Ammon's horn (tissue), 1 donor: ENCODE results near the gene BCL7B.
"Not testable (repeated sequence)": the region's sequence is repeated elsewhere in the genome, so short reads cannot be mapped to it uniquely, and the experiment has no call there.

Experiments used
- DNase-seq: peaks from one replicate; pipeline ENCODE4 v3.0.0-alpha.2; 2016; ENCODE audit warnings: low spot score

BCL7B gene

GRCh38 chr7:73572767-73573186, 15.3 kb upstream of the BCL7B start:
- DNase-seq: no peak

DNA sequence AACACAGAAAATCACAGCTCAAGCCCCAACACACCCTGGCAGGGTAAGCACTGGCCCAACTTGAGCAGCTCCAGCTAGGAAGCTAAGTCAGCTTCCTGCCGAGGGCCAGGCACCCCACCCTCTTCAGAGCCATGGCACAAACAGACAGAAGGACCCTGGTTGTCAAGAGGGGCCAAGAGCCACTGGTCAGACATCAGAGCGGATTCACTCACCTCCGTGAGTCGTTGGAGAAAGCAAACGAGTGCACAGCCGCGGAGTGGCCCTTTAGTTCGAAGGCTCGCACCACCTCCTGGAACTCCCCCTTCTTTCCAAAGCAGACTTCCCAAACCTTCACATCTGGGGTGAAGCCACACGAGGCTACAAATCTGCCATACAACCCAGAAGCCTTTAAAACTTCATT, 13.5 kb upstream of the BCL7B start:
- no peak for DNase-seq

DNA sequence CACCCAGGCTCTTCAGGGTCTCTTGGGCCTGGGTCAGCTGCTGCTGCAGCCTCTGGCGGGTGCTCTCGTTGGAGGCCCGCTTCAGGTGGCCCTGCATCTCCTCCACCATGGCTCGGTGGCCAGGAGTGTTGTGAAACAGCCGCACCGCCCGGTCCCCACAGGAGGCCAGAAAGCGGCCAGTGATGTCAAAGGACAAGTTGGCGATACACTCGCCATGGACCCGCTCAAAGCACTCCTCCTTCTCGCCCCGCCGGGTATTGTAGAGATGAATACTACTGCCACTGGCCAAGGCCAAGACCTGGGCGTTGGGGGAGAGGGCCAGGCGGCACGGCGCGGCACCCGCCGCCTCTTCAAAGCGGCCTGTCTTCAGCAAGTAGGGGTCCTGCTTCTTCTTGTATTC, 13.0 kb upstream of the BCL7B start:
- no peak for DNase-seq

DNA sequence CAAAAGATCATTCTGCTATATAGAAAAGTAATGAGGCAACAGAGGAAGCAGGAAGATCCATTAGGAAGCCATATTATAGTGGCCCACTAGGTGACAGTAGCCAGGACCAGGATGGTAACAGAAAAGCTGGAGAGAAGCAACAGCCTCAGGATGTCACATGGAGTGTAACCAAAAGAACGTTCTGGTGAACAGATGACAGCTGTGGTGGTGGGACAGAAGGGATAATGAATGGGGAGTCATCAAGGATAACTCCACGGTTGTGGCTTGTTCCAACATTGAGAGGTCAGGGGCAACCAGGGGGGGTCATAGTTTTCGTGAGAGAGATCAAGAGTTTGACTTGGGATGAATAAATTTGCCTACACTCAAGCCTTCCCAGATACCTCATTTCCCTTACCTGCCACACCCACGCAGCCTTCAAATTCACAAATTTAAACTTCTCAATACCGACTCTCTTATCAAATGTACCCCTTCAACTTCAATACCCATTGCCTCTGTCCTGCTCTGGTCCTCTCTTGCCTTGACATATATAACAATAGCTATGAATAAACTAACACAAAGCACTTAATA, 11.6 kb upstream of the BCL7B start:
- no peak for DNase-seq

DNA sequence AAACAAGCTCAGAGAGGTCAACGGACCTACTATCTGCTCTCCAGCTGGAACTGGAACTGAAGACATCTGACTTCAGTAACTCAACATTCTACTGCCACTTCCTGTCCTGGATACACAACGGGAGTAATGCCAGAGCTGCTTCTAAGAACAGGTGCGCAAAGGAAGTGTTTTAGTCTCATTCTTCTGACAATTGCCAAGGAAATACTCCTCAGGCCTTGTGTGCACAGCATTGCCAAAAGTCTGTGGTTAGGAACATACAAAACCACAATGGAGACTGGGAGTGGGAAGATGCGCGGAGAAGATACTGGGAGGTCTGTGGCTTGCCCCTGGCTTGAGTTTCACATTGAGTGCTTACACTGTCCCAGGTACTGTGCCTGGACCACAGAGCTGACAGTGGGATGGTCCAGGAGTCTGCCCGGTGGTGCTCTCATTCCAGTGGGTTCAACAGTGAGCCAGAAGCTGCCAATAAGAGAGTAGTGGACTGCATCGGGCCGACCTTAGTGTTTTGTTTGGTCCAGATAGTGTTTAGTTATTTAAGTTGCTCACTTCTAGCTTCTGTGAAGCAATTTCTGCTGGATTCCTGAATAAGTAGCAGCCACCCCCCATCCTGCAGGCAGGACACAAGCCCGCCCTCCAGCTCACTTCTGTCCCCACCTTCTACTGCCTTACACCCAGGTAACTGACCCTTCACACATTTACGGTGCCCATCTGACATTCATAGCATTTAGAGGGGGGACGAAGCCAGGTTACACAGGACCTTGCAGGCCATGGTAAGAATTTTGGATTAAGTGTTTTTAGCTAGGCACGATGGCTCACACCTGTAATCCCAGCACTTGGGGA, 10.6 kb upstream of the BCL7B start:
- DNase-seq: no peak

DNA sequence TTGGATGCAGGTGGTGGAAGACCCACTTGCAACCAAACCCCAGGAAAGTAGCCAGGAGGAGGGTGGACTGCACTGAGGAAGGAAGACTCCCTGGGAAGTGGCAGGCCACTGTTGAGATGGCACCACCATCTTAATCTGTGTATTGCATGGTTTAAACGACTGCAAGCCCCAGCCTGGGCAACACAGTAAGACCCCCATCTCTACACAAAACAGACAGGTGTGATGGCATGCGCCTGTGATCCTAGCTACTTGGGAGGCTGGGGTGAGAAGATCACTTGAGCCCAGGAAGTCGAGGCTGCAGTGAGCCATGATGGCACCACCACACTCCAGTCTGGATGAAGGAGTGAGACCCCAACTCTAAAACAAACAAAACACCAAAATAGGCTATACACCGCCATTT, 9.7 kb upstream of the BCL7B start:
- DNase-seq: no peak

DNA sequence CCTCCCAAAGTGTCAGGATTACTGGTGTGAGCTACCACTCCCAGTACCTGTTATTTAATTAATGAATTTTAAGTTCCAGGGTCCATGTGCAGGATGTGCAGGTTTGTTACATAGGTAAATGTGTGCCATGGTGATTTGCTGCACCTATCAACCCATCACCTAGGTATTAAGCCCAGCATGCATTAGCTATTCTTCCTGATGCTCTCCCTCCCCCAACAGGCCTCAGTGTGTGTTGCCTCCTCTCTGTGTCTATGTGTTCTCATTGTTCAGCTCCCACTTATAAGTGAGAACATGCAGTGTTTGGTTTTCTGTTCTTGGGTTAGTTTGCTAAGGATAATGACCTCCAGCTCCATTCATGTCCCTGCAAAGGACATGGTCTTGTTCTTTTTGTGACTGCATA, 8.9 kb upstream of the BCL7B start:
- DNase-seq: not testable (repeated sequence)

DNA sequence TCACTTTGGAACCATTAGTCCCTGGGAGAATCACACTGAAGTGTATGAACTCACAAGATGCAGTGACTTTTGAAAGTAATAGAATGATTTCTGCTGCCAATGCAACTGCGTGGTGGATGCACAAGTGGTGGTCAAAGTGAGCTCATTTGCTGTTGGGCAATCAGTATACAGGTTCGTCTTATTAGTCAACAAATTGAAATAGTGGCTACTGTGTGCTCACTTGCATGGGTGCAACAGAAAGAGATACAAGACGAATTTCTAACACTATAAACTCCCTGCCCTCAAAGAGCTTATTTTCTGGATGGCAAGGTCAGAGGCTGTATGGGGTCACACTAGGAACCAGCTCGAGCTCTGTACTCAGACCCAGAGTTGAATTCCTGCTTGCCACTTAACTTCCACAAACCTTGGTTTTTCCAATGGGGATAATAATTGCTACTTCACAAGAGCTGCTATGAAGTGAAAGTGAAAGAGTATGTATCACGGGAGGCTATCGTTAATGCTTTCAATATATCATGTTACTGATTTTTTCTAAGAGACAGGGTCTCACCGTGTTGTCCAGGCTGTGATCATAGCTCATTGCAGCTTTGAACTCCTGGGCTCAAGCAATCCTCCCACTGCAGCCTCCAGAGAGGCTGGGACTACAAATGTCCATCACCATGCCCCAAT, 8.3 kb upstream of the BCL7B start:
- DNase-seq: no peak

DNA sequence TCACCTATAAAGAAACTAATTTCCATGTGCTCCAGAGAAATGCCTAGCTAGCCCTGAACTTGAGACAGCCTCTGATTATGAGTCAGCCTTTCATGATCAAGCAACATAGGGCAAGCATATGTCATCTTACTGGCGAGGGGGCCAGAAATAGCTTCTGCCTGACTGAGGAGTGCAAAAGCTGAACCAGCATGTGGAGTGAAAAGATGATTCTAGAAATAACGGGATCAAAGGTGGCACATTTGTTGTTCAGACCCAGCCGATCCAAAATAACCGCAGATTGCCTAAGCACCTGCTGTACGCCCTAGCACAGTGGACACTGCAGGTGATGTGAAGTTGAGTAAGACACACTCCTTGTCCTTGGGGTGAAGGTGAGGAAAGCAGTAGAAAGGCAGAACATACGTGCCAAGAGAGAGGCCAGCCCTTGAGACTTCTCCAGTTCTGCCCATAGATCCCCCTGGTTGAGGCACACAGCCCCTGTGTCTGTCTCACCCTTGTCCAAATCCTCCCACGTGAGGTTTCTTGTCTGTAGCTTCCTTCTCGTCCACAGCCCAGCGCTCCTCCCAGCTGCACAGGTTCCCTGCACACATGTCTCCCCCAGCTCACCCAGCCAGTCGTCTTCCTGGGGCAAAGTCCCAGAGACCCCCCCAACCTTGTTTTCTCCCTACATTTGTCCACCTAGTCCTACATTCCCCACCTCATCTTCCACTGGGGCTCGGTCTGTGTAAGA, 2.8 kb upstream of the BCL7B start:
- DNase-seq: peak; percentile 48

- DNase-seq: peak; percentile 95
These were observed 438 bp downstream of the BCL7B start for GRCh38 chr7:73557108-73557396.

GRCh38 chr7:73556208-73557107, 1.0 kb downstream of the BCL7B start:
- no peak for DNase-seq

- DNase-seq: no peak
These were observed 2.0 kb downstream of the BCL7B start for GRCh38 chr7:73555411-73555982.

- DNase-seq: not testable (repeated sequence)
These were observed 7.4 kb downstream of the BCL7B start for GRCh38 chr7:73550093-73550492.

DNA sequence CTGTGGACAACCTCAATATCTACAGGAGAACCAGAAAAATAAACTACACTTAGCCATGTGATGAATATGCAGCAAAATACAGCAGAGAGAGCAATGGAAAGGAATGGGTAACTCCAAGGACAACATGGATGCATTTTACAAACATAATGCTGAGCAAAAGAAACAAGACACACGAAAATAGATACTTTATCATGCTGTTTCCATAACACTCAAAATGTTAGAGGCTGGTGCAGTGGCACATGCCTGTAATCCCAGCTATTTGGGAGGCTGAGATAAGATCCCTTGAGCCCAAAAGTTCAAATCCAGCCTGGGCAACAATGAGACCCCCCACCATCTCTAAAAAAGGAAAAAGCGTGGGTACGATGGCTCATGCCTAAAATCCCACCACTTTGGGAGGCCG, 8.3 kb downstream of the BCL7B start:
- no peak for DNase-seq

DNA sequence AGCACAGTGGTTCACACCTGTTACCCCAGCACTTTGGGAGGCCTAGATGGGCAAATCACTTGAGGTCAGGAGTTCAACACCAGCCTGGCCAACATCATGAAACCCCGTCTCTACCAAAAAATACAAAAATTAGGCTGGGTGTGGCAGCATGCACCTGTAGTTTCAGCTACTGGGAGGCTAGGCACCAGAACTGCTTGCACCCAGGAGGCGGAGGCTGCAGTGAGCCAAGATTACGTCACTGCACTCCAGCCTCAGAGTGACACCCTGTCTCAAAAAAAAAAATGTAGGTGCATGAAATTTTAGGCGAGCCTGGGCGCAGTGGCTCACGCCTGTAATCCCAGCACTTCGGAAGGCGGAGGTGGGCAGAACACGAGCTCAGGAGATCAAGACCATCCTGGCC, 9.6 kb downstream of the BCL7B start:
- DNase-seq: no peak

GRCh38 chr7:73544678-73545077, 12.8 kb downstream of the BCL7B start:
- DNase-seq: no peak

DNA sequence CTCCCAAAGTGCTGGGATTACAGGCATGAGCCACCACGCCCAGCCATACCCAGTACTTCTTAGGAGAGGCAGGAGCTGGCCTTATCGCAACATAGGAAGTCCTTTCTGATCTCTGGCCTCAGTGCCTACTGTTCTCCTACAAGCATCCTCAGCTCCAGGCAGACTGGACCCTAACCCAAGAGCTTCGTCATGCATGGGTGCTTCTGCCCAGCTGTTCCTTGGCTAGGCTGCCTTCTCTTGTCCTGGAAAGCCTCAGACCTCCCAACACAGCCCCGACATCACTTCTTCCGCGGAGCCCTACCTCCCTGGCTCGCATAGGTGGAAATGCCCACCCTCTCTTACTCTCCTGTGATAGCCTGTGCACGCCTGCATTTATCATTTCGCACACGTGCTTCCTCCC, 15.8 kb downstream of the BCL7B start:
- DNase-seq: no peak

DNA sequence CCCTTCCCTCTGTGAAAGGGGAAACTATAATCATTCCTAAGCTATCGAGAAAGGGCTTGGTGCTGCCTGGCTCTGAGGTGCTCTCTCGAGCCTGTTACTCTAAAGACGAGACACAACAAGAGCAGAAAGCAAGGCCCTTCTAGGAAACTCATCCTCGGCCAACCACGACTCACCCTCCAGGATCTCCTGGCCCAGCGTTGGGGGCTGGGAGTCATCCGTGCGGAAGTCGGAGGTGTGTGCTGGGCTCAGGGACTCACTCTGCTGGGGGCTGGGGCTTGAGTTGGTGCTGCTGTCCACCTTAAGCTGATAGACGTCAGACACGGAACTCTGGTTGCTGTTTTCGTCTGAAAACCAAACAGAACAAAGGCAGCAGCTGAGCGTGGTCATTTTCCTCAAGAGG, 17.8 kb downstream of the BCL7B start:
- no peak for DNase-seq

DNA sequence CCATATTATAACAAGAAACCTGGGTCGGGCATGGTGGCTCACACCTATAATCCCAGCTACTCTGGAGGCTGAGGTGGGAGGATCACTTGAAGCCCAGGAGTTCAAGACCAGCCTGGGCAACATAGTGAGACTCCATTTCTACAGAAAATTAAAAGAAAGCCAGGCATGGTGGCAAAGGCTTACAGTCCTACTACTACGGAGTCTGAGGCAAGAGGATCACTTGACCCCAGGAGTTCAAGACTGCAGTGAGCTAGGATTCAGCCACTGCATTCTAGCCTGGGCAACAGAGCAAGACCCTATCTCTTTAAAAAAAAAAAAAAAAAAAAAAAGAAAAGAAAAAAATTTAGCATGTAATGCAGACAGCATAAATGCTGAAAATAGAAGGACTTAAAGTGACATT, 19.0 kb downstream of the BCL7B start:
- DNase-seq: not testable (repeated sequence)

GRCh38 chr7:73537051-73537450, 20.4 kb downstream of the BCL7B start:
- no peak for DNase-seq

DNA sequence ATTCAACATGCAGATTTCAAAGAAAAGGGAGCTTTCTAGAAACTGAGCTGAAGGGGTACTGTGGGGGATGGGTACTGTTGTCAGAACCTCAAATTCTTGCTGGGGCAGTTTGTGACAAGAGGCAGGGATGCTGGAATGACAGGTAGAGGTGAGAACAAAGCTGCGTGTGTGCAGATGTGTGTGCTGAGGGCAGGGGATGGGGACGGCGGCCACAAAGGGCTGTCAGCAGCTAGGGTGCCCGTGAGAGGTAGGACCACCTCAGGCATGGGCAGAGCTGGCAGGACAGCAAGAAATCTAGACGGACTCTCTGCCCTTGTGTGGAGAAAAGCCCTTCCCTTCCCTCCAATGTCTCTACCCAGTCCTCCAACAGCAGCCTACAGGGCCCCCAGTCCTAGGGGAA, 21.0 kb downstream of the BCL7B start:
- no peak for DNase-seq
